AG08395 (cell line): ENCODE results near the gene IL1RAPL1.
A peak's percentile ranks its signal among the peaks of the same experiment; 100 is the strongest.

Experiments used
- DNase-seq: peaks from one replicate; pipeline ENCODE4 v3.0.0; 2012; ENCODE audit warnings: mixed read lengths, low spot score

Gene IL1RAPL1

DNA sequence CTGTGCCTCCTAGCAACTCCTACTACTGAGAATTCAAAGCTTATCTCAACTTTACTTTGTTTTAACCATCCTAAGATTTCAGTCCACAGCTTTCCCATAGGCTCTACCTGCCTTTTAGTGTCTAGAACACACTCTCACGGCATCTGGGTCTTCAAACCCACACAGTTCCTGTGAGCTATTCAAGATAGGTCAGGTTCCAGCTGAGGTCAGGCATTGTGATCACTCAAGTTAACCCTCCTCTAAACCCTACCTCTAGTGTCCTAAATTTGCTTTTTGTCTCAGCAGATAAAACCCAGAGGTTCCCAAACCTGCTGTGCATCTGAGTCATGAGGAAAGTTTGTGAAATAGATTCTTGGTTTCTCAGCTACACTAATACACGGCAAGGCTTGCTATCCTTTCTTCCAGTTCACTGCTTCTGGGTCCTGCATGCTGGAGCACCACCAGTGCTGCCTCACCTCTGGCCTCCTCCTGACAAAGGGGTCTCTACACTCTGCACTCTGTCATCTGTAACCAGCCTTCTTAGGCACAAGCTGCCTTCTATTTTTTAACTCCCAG is 1303.5 kb downstream of the IL1RAPL1 start:
- DNase-seq, result no peak

DNA sequence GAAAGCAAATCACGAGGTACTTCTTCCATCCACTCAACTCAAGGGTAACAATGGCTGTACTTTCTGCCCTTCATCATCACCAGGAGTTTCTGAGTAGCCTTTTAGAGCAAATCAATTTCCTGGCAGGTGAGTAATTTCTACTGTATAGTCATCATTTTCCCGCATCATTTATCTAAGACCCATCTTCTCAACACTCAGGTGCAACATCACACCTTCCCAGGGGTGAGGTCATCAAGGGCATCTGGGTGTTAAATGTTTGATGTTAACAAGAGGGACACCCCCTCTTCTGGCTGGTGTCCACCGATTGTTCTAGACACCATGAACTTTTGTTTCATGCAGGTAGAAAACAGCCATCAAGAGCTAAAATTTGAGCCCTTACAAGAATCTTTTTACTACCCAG is 1314.8 kb downstream of the IL1RAPL1 start:
- no peak for DNase-seq

GRCh38 chrX:29903360-29903759 is 1316.1 kb downstream of the IL1RAPL1 start:
- DNase-seq, result peak; percentile 6

DNA sequence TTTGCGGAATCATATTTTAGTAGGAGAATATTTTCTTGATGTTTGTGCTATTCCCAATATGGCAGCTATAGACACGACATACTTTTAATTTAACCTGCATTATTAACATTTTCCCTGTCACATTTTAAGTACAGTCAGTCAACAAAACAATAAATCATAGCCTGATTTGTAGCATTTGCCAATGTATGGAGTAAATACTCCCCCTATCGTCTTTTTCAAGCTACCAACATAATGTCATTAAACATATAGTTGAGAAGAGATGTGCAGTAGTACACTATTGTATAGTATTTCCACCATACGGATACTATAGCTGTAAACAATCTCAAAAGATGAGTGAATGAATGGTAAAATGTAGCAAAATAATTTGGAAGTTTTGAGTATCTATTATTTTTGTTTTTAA is 1324.4 kb downstream of the IL1RAPL1 start:
- no peak for DNase-seq

- DNase-seq, result no peak
These were observed 1326.4 kb downstream of the IL1RAPL1 start for GRCh38 chrX:29913647-29914046.

DNA sequence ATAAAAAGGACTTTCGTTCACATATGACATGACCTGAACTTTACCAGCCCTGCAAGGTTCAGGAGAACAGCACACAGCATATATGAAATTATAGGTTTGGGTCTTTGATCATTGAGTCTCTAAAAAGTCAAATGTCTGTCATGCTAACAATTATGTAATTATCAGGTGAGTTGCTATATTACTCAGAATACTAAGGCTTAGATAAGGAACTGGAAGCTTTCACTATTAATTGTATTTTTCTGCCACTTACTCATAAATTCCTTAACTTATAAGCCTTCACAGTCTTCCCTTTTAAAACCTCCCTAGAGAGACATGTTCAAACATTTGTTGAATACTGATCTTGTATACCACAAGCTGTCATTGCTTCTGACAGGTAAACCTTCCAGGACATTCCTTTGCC is 1335.4 kb downstream of the IL1RAPL1 start:
- DNase-seq, result no peak

DNA sequence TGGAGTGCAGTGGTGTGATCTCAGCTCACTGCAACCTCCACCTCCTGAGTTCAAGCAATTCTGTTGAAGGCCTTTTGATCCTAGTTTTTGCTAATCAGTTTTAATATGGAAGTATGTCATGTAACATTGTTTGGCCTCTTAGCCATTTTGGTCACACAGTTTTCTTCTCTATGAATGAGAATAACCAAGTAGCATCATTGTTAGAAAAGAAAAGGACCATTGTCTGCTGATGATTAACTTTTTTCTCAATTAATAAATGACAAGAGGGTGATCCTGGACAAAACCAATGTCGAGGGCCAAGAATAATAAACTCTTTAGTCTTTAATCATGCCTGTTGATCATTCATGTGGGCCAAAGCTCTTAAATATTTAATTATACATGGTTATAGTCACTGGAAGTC is 1338.8 kb downstream of the IL1RAPL1 start:
- DNase-seq, result no peak

- DNase-seq, result no peak
These were observed 1339.4 kb downstream of the IL1RAPL1 start for GRCh38 chrX:29926659-29927058.

DNA sequence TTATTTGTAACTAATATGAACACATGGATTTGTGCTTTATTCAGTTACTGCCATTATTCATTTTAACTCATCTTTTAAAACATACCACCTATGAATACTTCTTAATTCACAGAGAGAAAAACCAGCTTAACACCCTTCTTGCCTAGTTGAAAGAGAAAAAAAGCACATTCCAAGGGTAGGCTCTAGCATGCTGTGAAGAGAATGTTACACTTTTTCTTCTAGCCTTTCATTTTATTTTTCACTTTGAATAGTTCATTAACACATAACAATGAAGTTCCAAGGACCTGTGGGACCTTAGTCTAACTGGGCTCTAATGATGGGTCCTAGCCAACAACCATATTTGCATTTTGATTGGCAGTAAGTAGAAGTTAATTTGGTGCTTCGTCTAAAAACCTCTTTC is 1348.2 kb downstream of the IL1RAPL1 start:
- DNase-seq, result no peak

DNA sequence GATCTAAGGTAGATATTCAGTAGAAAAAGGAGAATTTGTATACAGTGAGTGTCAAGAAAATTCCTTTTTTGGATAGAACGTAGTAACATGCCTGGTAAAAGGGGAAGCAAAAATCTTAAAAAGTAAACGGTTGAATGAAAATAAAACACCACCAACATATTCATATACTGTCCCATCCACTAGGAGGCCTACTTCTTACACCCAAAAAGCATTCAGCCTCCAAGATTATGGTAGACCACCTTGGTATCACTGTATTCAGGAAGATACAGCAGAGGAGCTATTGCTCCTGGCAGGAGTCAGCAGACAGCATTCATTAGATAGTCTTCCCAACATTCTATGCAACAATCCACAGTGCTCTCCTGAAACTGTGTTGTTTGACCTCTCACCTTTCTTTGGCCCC is 1353.5 kb downstream of the IL1RAPL1 start:
- DNase-seq, result no peak

GRCh38 chrX:29941287-29941686 is 1354.0 kb downstream of the IL1RAPL1 start:
- DNase-seq, result no peak

DNA sequence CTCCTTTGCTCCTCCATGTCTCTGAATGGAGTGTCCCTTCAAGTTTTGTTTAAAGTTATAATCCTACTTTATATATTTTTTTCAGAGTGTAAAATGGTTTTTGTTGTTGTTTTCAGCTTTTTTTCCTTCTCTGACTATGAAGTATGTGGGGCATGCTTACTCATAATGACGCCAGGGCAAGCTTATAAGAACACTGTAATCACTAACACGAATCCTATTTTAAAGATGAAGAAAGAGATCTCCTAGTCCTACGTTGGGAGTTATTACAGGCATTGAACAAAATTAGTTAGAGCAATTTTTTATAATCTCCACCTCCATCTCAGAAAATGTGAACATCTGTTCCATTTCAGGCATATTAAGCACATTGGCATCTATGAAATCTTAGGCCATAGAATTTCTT is 1360.0 kb downstream of the IL1RAPL1 start:
- no peak for DNase-seq

GRCh38 chrX:29948653-29949052 is 1361.4 kb downstream of the IL1RAPL1 start:
- no peak for DNase-seq

DNA sequence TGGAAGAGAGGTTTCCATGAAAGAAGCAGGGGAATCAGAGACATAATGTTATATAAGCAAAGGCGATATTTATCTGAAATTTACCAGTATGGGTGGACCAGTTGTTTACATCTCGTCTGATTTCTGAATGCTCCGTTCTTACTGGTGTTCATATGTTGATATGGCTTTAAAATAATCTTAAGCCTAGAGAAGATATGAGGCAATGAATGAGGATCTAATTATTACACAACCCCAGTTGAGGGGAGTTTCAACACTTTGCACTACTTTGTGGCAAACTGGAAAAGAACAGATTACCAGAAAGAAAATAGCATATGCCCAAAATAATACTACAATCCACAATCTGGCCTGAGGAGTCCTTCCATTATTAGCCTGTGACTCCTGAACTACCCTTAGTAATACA is 1364.8 kb downstream of the IL1RAPL1 start:
- no peak for DNase-seq

- DNase-seq, result no peak
These were observed 1374.8 kb downstream of the IL1RAPL1 start for GRCh38 chrX:29962061-29962460.

- no peak for DNase-seq
These were observed 1378.4 kb downstream of the IL1RAPL1 start for GRCh38 chrX:29965634-29966033.

- DNase-seq, result no peak
These were observed 1404.8 kb downstream of the IL1RAPL1 start for GRCh38 chrX:29992083-29992482.

DNA sequence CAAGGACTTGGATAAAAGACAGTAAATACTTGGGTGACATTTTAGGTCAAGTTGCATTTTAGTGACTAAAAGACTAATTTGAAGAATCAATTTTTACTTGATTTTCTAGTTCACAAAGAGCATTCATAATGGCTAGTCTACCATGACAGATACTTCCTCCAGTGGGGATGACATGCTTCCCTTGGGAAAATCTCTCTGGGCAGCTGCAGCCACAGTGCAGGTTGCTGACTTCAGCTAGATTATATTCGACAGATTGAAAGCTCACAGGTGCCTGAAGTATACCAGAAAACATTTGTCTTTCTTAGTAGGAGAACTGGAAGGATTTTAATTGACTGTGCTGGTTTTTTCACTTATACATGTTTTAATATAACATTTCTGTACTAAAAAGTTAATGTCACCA is 1418.6 kb downstream of the IL1RAPL1 start:
- no peak for DNase-seq
